ENCODE measurements around the gene NUDT19.

Gene NUDT19

GRCh38 chr19:32673573-32673972 is 18.0 kb upstream of the NUDT19 start:
- in situ Hi-C loops (cut with HindIII; ENCODE audit: low pct_ligation_motif_present, low sequenced_read_pairs), result no loop called here
- no peak overlapping the region for H3K27ac ChIP-seq
- TF ChIP-seq, protein P1, sequence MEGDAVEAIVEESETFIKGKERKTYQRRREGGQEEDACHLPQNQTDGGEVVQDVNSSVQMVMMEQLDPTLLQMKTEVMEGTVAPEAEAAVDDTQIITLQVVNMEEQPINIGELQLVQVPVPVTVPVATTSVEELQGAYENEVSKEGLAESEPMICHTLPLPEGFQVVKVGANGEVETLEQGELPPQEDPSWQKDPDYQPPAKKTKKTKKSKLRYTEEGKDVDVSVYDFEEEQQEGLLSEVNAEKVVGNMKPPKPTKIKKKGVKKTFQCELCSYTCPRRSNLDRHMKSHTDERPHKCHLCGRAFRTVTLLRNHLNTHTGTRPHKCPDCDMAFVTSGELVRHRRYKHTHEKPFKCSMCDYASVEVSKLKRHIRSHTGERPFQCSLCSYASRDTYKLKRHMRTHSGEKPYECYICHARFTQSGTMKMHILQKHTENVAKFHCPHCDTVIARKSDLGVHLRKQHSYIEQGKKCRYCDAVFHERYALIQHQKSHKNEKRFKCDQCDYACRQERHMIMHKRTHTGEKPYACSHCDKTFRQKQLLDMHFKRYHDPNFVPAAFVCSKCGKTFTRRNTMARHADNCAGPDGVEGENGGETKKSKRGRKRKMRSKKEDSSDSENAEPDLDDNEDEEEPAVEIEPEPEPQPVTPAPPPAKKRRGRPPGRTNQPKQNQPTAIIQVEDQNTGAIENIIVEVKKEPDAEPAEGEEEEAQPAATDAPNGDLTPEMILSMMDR (IDR thresholded peaks at IDR 0.05; ENCODE audit: low read depth, low read length, missing control alignments), result no peak
- DNase-seq, result no peak
- H3K27me3 ChIP-seq (replicated peaks), result peaks cover 23% of the 10 kb centered on the region
- H3K4me3 ChIP-seq (ENCODE audit: low read depth, low read length), result no peak overlapping the region
- H3K36me3 ChIP-seq (replicated peaks), result no peaks in the 10 kb centered on the region

DNA sequence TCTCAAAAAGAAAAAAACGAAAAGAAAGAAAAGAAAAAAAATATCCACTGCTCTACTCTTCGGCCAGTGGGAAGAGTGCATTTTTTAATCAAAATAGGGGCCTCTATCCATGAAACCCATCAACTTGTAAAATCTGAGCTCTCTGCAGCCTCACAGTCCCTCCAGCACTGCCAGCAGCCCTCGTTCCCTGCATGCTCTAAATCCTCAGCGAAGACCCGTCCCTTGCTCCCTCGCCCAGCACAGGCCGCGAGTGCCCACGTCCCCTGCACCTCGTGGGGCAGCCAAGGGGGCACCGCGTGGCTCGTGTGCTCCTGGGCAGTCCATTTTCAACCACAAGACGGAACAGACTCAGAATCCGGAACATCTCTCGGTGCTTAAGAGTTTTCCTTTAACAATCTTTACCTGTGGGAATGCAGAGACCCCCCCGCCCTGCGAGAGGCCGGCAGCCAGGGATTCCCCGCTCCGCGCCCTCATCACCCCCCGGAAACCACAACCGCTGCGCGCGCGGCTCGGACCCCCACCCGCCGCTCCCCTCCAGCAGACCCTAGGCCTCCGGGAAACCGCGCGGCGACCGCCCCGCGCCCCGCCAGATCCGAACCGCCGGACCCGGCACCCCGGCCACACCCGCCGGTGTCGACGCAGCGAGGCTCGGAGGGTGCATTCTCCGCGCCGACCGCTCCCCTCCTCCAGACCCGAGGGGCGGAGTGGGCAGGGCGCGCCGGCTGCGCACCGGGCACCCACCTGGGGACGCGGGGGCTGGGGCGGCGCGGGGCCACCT is 17.3 kb upstream of the NUDT19 start:
- H3K27ac ChIP-seq, result peak overlapping the region; percentile 26
- in situ Hi-C loops (cut with HindIII; ENCODE audit: low pct_ligation_motif_present, low sequenced_read_pairs), result no loop called here
- no peak for DNase-seq

DNA sequence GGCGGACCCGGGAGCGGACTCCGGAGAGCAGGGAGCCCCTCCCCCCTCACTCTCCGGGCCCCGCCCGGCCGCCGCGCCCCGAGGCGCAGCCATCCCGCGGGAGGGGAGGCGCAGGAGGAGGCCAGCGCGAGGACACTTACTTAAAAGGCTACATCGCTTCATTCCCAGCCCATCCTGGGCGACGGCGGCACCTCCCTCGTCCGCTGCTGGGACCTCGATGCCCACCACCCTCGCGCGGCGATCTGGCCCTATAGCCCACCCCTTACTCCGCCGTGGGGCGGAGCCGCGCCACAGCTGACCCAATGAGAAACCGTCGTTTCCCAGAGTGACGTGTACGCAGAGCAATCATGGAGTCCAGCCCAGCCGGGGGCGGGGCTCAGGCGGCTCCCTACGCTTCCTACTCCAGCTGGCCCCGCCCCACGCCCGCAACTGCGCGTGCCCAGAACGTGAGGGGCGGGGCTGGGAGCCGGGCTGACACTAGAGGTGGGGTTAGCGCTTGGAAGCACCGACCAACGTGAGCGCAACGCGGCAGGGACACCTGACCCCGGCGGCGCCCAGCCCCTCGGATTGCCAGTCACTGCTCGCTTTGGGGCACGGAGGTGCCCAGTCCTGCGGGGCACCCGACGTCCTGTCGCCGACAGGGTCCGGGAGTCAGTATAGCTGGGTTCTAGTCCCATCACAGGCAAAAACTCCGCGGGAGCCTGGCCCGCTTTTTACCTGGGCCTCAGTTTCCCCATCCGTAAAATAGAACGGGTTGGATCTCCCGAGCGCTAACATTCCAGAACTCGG is 16.5 kb upstream of the NUDT19 start, which contains the start of gene ANKRD27:
ANKRD27 (minus strand) TSS at position 250 of the 789 bp plus-strand sequence. CDS start 16,165 bp downstream, outside the sequence.
- Histone ChIP-seq H3K27ac (peak within 1 kb of the TSS; percentile 26), H3K27me3 (replicated peaks) (peaks cover 23% of the 10 kb centered on the region), H3K36me3 (replicated peaks) (no peaks in the 10 kb centered on the region), H3K4me3 (ENCODE audit: low read depth, low read length) (peak within 1 kb of the TSS; percentile 82)
- TF ChIP-seq, protein P1 (IDR thresholded peaks at IDR 0.05; ENCODE audit: low read depth, low read length, missing control alignments), result no peak
- in situ Hi-C loops (cut with HindIII; ENCODE audit: low pct_ligation_motif_present, low sequenced_read_pairs), result no loop called here
- DNase-seq, result peak; percentile 96

More for the DNA sequence above, 17.3 kb upstream of the NUDT19 start:
- no peaks in the 10 kb centered on the region for H3K36me3 ChIP-seq (replicated peaks)
- peak overlapping the region; percentile 82 for H3K4me3 ChIP-seq (ENCODE audit: low read depth, low read length)
- TF ChIP-seq, protein P1 (IDR thresholded peaks at IDR 0.05; ENCODE audit: low read depth, low read length, missing control alignments), result no peak
- H3K27me3 ChIP-seq (replicated peaks), result peaks cover 23% of the 10 kb centered on the region

DNA sequence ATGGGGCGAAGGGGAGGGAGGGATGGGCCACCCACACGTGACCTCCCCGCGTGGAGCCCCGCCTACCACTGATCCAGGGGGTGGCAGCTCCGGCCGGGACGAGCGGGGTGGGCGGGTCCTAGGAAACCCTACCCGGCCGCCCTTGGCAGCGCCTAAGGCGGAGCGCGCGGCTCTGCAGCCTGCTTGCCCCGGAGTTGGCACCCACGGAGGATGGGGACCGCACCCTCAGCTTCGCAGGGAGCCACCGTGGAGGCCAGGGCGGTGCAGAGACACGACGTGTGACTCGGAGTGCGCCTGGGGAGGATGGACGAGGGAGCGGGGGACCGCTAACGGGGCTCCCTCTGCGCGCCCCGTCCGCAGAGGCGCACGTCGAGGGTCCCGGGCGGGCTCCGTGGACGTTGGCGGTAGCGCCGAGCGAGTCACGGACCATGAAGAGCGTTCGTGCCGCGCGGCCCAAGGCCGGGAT is 15.9 kb upstream of the NUDT19 start, which contains the start of gene RGS9BP:
RGS9BP (plus strand) TSS at position 129 of the 466 bp plus-strand sequence. CDS start 416 bp downstream, outside the sequence.
- Histone ChIP-seq H3K4me3 (ENCODE audit: low read depth, low read length) (peak within 1 kb of the TSS; percentile 82), H3K27ac (peak within 1 kb of the TSS; percentile 26), H3K27me3 (replicated peaks) (peaks cover 23% of the 10 kb centered on the region), H3K36me3 (replicated peaks) (no peaks in the 10 kb centered on the region)
- in situ Hi-C loops (cut with HindIII; ENCODE audit: low pct_ligation_motif_present, low sequenced_read_pairs), result no loop called here
- DNase-seq, result peak; percentile 39
- TF ChIP-seq, protein P1 (IDR thresholded peaks at IDR 0.05; ENCODE audit: low read depth, low read length, missing control alignments), result no peak

DNA sequence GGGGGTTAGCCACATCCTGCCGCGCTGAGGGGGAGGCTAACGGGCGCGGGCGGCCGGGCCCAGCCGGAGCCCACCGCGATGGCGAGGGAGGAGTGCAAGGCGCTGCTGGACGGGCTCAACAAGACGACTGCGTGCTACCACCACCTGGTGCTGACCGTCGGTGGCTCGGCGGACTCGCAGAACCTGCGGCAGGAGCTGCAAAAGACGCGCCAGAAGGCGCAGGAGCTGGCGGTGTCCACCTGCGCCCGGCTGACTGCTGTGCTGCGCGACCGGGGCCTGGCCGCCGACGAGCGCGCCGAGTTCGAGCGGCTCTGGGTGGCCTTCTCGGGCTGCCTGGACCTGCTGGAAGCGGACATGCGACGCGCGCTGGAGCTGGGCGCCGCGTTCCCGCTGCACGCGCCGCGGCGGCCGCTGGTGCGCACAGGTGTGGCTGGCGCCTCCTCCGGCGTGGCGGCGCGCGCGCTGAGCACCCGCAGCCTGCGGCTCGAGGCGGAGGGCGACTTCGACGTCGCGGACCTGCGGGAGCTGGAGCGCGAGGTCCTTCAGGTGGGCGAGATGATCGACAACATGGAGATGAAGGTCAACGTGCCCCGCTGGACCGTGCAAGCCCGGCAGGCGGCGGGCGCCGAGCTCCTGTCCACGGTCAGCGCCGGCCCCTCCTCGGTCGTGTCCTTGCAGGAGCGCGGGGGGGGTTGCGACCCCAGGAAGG is 15.3 kb upstream of the NUDT19 start:
- Histone ChIP-seq H3K27ac (no peak overlapping the region), H3K4me3 (ENCODE audit: low read depth, low read length) (peak overlapping the region; percentile 82), H3K36me3 (replicated peaks) (no peaks in the 10 kb centered on the region), H3K27me3 (replicated peaks) (peaks cover 23% of the 10 kb centered on the region)
- in situ Hi-C loops (cut with HindIII; ENCODE audit: low pct_ligation_motif_present, low sequenced_read_pairs), result no loop called here
- TF ChIP-seq, protein P1 (IDR thresholded peaks at IDR 0.05; ENCODE audit: low read depth, low read length, missing control alignments), result no peak
- DNase-seq, result no peak
